ENCODE measurements around the gene ILF3. TPM values are rescaled to one million over a fixed set of nuclear protein-coding genes. Genes with fewer than 3 reads are reported as not detected.

The ILF3 gene
- total RNA-seq, 4 donors from 2014 or later: 122 to 232 (median 159) TPM

DNA sequence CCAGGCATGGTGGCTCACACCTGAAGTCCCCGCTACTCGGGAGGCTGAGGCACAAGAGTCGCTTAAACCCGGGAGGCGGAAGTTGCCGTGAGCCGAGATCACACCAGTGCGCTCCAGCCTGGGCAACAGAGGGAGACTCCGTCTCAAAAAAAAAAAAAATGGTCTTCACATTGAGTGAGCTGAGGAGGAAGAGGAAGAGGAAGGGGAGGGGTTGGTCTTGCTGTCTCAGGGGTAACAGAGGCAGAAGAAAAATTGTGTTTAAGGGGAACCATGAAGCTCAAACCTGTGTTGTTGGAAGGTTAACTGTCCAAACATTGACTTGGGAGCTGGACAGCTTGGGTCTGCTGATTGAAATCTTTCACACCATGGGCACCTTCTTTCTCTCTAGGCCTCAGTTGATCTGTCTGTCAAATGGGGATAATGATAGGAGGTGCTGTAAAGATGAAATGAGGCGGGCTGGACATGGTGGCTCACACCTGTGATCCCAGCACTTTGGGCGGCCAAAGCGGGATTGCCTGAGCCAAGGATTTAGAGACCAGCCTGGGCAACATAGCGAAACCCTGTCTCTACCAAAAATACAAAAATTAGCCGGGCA is 38.6 kb upstream of the ILF3 start:
- peaks cover 12 to 29% of the 10 kb centered on the region in 2 donors for H3K4me1 ChIP-seq
- DNase-seq: no peak
- 94 to 96% methylated on average over 14 of the region's 14 CpGs for WGBS, 2 donors
- H3K9me3 ChIP-seq: no peaks in the 10 kb centered on the region
- TF ChIP-seq POLR2A (IDR thresholded peaks at IDR 0.05): no peak
- TF ChIP-seq, protein P1, sequence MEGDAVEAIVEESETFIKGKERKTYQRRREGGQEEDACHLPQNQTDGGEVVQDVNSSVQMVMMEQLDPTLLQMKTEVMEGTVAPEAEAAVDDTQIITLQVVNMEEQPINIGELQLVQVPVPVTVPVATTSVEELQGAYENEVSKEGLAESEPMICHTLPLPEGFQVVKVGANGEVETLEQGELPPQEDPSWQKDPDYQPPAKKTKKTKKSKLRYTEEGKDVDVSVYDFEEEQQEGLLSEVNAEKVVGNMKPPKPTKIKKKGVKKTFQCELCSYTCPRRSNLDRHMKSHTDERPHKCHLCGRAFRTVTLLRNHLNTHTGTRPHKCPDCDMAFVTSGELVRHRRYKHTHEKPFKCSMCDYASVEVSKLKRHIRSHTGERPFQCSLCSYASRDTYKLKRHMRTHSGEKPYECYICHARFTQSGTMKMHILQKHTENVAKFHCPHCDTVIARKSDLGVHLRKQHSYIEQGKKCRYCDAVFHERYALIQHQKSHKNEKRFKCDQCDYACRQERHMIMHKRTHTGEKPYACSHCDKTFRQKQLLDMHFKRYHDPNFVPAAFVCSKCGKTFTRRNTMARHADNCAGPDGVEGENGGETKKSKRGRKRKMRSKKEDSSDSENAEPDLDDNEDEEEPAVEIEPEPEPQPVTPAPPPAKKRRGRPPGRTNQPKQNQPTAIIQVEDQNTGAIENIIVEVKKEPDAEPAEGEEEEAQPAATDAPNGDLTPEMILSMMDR (IDR thresholded peaks at IDR 0.05): no peak
- intact Hi-C loops (cut with DNase I): no loop called here
- H3K27ac ChIP-seq: no peak overlapping the region
- H3K27me3 ChIP-seq: no peaks in the 10 kb centered on the region
- H3K36me3 ChIP-seq: no peaks in the 10 kb centered on the region
- H3K4me3 ChIP-seq (replicated peaks in 1 of 3): no peak overlapping the region

DNA sequence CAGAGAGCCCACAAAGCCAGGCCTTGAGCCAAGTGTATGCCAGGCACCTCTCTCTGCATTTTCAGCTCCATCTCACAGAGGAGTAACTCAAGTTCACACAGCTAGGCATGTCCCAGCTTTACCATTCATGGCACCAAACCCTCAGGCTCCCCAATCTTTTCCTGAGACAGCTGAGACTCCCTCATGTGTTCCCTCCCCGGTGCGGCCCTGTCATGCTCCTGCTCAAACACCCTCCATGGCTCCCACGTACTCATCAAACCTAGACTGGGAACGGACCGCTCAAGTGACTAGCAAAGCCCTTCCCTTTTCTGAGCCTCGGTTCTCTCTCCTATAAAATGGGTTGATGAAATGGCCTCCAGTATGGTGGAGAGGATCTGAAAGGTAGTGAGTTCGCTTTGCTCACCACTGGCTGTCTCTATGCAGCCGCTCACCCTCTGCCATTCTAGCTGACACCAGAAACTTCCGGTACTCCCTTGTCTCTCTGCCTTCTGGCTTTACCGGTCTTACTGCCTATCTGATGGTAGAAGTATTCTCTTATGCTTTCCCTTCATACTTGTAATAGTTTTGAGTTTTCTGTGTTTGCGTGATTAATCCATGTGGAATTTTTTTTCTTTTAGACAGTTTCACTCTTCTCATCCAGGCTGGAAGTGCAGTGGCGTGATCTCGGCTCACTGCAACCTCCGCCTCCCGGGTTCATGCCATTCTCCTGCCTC is 36.6 kb upstream of the ILF3 start:
- H3K27ac ChIP-seq: no peak overlapping the region
- no peaks in the 10 kb centered on the region for H3K9me3 ChIP-seq
- TF ChIP-seq POLR2A (IDR thresholded peaks at IDR 0.05): no peak
- TF ChIP-seq, protein P1 (IDR thresholded peaks at IDR 0.05): no peak
- no peak overlapping the region for H3K4me3 ChIP-seq (replicated peaks in 1 of 3)
- peaks cover 5 to 18% of the 10 kb centered on the region in 2 donors for H3K4me1 ChIP-seq
- DNase-seq: no peak
- 86 to 90% methylated on average over 15 of the region's 15 CpGs for WGBS, 2 donors
- no peaks in the 10 kb centered on the region for H3K27me3 ChIP-seq
- intact Hi-C loops (cut with DNase I): no loop called here
- no peaks in the 10 kb centered on the region for H3K36me3 ChIP-seq

DNA sequence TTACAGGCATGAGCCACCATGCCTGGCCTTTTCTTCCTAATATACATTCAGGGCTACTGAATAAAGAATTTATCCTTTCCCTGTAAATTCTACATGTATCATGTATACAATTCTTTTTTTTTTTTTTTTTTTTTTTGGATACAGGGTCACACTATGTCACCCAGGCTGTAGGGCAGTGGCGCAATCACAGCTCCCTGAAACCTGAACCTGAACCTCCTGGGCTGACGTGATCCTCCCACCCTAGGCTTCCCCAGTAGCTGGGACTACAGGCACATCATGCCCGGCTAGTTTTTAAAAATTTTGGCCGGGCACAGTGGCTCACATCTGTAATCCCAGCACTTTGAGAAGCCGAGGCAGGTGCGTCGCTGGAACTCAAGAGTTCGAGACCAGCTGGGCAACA is 35.3 kb upstream of the ILF3 start:
- no peak overlapping the region for H3K27ac ChIP-seq
- no peak for DNase-seq

DNA sequence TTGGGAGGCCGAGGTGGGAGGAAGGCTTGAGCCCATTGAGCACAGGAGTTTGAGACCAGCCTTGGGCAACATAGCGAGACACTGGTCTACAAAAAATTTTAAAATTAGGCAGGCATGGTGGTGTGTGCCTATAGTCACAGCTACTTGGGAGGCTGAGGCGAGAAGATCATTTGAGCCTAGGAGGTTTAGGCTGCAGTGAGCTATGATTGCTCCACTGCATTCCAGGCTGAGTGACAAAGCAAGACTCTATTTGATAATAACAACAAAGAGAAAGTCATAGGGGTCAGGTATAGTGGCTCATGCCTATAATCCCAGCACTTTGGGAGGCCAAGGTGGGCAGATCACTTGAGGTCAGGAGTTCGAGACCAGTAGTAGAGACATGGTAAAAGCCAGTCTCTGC is 33.4 kb upstream of the ILF3 start:
- H3K9me3 ChIP-seq: no peaks in the 10 kb centered on the region
- TF ChIP-seq POLR2A (IDR thresholded peaks at IDR 0.05): no peak
- TF ChIP-seq, protein P1 (IDR thresholded peaks at IDR 0.05): no peak
- H3K27me3 ChIP-seq: no peaks in the 10 kb centered on the region
- no peaks in the 10 kb centered on the region for H3K36me3 ChIP-seq
- H3K4me1 ChIP-seq: peaks cover 9 to 18% of the 10 kb centered on the region in 2 donors
- intact Hi-C loops (cut with DNase I): no loop called here
- WGBS, 2 donors: 93 to 96% methylated on average over 4 of the region's 4 CpGs
- no peak overlapping the region for H3K4me3 ChIP-seq (replicated peaks in 1 of 3)
- no peak overlapping the region for H3K27ac ChIP-seq
- no peak for DNase-seq

More for the DNA sequence above, 35.3 kb upstream of the ILF3 start:
- H3K4me1 ChIP-seq: peaks cover 0 to 7% of the 10 kb centered on the region in 2 donors
- no peaks in the 10 kb centered on the region for H3K9me3 ChIP-seq
- no peak overlapping the region for H3K4me3 ChIP-seq (replicated peaks in 1 of 3)
- H3K36me3 ChIP-seq: no peaks in the 10 kb centered on the region
- 95% methylated on average over 8 of the region's 8 CpGs for WGBS, 2 donors
- no peaks in the 10 kb centered on the region for H3K27me3 ChIP-seq
- TF ChIP-seq, protein P1 (IDR thresholded peaks at IDR 0.05): no peak
- TF ChIP-seq POLR2A (IDR thresholded peaks at IDR 0.05): no peak
- intact Hi-C loops (cut with DNase I): no loop called here

DNA sequence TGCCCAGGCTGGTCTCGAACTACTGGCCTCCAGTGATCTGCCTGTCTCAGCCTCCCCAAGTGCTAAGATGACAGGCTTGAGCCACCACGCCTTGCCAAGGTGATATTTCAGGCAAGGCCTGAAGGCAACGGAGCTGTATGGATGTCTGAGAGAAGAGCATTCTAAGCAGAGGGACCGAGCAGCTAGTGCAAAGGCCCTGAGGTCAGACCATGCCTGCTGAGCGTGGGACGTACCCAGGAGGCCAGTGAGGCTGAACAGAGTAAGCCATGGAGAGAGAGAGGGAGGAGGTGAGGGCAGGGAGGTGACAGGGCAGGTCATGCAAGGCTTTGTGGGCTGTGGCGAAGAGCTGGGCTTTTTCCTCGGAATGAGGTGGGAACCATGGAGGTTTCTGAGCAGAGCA is 32.2 kb upstream of the ILF3 start:
- Histone ChIP-seq H3K27me3 (no peaks in the 10 kb centered on the region), H3K36me3 (no peaks in the 10 kb centered on the region), H3K4me1 (peaks cover 13 to 16% of the 10 kb centered on the region in 2 donors), H3K27ac (no peak overlapping the region), H3K9me3 (no peaks in the 10 kb centered on the region), H3K4me3 (replicated peaks in 1 of 3) (no peak overlapping the region)
- no peak for TF ChIP-seq POLR2A (IDR thresholded peaks at IDR 0.05)
- TF ChIP-seq, protein P1 (IDR thresholded peaks at IDR 0.05): no peak
- no peak for DNase-seq
- intact Hi-C loops (cut with DNase I): no loop called here
- WGBS, 2 donors: 96 to 97% methylated on average over 5 to 8 of the region's 8 CpGs

Measured in thyroid gland (tissue), 4 donors.